GM18909 (cell line): ENCODE results near the gene DISP3.

Source experiments
- ATAC-seq: cut with Tn5 transposase; IDR thresholded peaks from one replicate; pipeline ENCODE4 v1.9.1; 2021; ENCODE audit warnings: mild to moderate bottlenecking; ENCODE audit not compliant: unreplicated experiment, poor library complexity

Gene DISP3, protein sequence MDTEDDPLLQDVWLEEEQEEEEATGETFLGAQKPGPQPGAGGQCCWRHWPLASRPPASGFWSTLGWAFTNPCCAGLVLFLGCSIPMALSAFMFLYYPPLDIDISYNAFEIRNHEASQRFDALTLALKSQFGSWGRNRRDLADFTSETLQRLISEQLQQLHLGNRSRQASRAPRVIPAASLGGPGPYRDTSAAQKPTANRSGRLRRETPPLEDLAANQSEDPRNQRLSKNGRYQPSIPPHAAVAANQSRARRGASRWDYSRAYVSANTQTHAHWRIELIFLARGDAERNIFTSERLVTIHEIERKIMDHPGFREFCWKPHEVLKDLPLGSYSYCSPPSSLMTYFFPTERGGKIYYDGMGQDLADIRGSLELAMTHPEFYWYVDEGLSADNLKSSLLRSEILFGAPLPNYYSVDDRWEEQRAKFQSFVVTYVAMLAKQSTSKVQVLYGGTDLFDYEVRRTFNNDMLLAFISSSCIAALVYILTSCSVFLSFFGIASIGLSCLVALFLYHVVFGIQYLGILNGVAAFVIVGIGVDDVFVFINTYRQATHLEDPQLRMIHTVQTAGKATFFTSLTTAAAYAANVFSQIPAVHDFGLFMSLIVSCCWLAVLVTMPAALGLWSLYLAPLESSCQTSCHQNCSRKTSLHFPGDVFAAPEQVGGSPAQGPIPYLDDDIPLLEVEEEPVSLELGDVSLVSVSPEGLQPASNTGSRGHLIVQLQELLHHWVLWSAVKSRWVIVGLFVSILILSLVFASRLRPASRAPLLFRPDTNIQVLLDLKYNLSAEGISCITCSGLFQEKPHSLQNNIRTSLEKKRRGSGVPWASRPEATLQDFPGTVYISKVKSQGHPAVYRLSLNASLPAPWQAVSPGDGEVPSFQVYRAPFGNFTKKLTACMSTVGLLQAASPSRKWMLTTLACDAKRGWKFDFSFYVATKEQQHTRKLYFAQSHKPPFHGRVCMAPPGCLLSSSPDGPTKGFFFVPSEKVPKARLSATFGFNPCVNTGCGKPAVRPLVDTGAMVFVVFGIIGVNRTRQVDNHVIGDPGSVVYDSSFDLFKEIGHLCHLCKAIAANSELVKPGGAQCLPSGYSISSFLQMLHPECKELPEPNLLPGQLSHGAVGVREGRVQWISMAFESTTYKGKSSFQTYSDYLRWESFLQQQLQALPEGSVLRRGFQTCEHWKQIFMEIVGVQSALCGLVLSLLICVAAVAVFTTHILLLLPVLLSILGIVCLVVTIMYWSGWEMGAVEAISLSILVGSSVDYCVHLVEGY (N-terminal part only)

DNA sequence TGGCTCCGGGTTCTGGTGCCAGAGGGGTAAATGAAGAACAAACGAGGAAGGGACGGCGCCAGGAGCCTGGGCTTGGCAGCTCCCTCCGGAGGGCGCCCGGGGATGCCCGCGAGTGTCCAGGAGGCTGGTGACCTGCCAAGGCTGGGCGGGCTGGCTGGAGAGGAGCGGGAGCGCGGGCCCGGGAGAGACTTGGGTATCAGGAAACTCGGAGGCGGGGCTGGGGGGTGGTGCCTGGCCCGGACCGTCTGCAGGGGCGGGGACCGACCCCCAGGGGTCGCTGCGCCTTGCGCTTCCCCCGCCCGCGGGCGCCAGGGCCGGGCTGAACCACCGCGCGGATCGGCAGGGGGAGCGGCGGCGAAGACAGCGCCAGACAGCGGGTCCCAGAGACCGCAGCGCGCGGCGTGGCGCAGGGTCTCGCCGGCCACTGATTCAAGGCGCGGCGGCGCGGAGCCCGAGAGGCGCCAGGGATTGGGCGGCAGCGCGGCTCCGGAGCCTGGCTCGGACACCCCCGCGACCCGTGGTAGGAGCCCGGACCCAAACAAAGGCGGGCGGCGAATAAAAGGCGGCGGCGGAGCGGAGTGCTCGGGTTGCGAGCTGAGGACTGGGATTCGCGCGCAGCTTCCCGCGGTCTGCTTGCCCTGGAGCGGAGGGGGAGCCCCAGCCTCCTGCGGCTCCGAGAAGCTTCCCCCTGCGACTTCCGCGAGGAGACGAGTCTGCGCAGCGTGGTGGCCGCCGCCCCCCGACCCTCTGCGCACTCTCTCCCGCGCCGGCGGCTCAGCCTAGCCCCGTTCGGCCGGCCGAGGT lies at the start of gene DISP3:
DISP3 (plus strand) TSS at position 585 of the 804 bp plus-strand sequence. CDS start 21,838 bp downstream, outside the sequence.
- ATAC-seq = peak; percentile 71

DNA sequence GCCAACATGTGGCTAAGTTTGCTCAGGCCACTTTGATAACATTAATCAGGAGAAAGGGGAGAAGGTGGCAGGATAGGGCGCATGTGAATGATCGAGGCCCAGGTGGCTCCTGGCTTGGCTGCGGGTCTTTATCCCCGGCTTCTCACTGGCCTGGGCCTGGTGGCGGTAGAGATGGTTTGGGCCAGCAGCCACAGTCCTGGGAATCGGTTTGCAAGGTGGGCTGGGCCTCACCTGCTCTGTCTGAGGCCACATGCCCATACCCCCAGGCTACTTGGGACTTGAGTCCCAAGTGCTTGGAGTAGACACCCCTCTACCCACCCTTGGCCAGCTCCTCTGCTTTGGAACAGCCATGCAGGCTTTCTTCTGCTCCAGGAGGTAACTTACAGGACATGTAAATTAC lies 49.7 kb upstream of the DISP3 start:
- no peak for ATAC-seq

DNA sequence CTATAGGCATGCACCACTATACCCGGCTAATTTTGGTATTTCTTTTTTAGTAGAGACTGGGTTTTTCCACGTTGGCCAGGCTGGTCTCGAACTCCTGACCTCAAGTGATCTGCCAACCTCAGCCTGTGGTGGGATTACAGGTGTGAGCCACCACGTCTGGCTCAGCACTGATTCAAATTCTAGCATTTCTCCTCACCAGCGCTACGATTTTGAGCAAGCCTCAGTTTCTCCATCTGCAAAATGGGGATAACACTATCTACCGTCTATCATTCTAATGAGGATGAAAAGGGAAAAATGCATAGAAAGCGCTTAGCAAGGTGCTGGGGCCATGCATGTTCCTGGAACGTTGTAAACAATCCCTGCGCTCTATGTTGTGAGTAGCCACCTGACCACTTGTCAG lies 49.0 kb upstream of the DISP3 start:
- ATAC-seq = no peak

DNA sequence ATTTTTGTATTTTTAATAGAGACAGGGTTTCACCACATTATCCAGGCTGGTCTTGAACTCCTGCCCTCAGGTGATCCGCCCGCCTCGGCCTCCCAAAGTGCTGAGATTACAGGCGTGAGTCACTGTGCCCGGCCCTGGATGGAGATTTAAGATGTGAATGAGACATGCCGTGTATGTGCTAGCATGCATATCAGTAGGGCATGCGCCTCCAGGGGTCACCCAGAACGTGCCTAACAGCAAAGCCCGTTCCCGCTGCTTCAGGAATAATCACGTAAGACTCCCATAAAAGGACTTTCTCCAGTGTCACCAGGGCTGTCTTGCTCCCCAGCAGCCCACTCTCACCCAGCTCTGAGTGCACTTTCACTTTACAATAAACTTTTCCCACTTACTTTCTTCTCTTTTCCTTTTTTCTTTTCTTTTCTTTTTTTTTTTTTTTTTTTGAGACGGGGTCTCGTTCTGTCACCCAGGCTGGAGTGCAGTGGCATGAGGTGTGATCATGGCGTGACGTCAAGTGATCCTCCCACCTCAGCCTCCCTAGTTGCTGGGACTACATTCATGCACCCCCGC lies 46.9 kb upstream of the DISP3 start:
- ATAC-seq = no peak

DNA sequence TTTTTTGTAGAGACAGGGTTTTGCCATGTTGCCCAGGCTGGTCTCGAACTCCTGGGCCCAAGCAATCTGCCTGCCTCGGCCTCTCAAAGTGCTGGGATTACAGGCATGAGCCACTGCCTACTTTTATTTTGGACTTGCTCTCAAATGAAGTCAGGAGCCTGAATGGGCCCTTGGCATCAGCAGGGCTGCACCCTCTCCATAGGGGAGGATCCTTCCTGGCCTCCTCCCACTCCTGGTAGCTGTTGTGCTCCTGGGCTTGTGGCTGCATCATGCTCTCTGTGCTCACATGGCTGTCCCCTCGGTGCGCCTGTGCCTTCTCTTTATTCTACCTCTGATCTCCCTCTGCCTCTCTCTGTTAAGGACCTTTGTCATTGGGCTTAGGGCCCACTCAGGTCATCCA lies 46.4 kb upstream of the DISP3 start:
- ATAC-seq = no peak

DNA sequence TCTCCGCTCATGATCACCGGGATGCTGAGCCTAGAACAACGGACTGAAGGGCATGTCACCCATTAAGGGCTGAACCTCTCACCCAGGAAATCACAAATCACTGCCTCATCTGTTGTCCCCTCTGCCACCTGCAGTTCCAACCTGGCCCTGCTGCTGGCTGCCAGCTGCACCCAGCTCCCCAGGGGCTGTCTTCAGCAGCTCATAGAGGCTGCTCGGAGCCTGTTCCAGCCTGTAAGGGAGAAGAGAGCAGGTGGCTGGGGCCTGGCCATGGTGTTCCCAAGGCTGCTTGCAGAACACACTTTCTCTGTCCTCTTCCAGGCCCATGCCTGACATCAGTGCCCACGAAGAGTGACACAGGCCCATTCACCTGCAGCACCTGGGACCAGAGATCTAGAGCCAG lies 44.5 kb upstream of the DISP3 start:
- ATAC-seq = no peak

DNA sequence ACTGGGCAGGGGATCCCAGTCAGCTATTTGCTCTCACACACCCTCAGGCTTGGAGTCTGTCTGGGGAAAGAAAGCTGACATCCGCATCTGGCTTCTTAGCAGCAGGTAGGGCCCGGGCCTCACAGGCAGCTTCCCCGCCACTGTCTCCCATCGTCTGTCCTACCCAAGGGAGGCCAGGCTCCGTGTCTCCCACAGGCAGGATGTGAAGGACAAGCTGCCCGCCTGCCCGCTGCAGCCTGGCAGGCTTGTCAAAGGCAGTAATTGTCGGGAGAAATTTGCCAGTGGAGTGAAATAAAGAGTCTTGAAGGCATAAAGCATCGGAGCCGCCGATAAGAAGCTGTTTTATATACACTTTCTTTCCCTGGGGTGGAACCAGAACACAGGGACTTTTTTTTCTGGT lies 44.0 kb upstream of the DISP3 start:
- ATAC-seq = no peak

DNA sequence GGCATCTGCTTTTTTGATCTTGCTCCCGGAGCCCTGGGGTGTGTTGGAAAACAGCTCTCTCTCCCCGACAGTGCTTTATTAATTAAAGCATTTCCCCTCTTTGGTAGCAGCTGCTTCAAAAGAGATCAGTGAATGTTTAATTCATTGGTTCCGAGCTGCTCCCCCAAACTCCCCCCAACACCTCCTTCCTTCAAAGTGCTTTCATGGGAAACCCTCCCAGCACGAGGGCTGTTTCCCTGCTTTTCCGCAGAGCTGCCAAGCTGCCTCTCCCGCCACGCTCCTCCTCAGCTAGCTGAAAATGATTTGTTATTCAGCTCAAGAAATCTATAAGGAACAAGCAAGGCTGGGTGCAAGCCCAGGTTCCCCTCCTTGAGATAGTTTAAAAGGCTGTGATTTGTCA lies 40.0 kb upstream of the DISP3 start:
- no peak for ATAC-seq

DNA sequence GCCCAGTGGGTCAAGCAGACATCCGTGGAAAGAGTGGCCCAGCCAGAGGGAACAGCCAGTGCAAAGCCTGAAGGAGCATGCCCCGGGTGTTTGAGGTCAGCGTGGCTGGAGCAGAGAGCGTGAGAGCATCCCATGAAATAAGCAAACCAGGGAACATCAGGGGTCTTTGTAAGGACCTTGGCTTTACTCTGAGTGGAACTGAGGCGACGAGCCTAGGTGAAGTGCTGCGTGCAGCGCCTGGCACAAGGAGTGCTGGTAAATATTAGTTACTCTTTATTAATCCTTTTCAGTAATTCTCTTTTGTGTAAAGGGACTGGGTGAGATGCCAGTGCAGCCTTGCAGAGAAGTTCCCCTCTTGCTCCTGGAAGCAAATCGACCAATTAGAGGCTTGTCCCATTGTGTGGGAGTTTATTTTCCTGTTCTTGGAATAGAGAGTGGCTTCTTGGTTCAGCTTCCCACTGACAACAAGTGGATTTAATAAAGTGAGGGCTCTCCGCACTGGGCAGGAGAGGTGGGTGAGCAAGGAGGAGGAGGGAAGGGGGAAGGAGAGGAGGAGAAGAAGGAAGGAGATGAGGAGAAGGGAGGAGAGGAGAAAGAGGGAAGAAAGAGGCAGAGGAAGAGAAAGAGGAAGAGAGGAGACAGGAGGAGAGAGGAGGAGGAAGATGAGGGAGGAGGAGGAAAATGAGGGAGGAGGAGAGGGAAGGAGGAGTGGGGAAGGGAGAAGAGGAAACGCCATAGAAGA lies 37.6 kb upstream of the DISP3 start:
- no peak for ATAC-seq

DNA sequence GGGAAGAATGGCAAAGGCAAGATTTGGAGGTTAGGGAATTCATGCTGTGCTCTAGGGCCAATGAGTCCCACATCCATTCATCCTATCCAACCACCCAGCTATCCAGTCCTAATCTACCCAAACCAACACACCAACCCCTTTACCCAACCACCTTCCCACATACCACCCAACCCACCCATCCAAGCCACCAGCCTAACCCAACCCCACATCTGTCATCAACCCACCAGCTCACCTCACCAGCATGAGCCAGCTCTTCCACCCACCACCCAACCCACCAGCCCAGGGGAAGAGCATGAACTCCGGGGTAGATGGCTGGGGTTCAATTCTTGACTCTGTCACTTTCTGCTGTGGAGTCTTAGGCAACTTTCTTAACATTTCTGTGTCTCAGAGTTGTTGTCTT lies 35.9 kb upstream of the DISP3 start:
- ATAC-seq = no peak

DNA sequence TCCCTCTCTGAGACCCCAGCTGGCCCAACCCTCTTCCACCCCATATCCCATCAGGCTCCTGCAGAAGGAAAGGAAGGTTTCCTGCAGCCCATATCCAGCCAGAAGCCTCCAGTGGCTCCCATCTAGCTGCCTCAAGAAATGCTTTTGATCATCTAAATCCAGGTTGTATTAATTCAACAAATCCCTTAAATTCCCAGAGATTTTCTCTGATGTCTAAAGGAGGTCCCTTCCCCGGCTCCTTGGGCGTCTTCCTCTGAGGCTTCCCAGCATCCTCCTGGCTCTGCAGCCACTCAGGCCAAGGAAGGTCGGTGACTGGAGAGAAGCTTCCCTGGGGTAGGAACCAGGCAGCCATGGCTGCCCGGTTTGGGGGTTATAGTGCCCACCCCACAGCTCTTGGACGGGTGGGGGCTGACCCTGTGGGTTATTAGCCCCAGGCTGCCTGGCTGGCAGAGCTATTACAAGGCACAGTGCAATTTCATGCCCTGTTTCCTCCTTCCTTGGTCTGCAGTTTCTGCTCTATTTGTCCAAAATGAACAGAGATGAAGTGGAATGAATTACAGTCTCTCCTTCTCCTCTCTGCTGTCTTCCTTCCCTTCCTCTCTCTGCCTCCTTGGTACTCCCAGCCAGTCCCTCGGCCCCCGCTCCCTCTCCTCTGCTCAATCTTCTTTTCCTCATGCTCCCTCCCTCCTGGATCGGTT lies 34.8 kb upstream of the DISP3 start:
- no peak for ATAC-seq

DNA sequence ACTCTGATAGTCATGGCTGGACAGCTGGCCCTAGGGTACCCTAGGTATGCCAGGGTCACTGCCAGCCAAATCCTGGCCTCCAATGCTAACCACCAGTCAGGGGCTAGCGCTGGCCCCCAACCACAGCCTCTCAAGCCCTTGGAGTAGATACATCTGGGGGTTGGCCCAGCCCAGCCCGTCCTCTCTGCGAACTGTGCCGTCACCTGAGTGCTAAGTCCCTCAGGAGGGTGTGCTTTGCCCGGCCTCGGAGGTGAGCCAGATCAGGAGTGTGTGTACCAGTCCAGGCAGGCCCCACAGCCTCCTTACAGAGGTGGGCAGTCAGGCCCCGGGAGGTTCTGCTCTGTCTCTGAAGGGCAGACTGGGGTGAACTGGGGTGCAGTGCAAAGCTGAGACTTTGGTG lies 34.0 kb upstream of the DISP3 start:
- no peak for ATAC-seq

DNA sequence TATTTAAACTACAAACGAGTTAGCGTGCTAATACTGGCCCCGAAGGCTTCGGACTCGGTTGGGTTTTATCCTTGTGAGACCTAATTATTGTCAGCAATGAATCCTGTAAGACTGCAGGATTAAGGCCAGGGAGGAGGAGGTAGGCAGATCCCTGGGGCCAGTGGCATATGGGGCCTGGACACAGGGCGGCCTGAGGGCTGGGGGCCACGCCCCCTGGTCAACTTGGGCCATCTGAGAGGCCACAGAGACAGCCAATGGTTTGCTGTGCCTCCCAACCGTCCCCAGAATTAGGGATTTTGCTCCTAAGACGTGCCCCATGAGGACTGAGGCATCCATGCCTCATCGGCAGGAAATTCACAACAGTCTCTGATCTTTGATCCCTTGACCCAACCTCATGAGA lies 31.1 kb upstream of the DISP3 start:
- no peak for ATAC-seq

DNA sequence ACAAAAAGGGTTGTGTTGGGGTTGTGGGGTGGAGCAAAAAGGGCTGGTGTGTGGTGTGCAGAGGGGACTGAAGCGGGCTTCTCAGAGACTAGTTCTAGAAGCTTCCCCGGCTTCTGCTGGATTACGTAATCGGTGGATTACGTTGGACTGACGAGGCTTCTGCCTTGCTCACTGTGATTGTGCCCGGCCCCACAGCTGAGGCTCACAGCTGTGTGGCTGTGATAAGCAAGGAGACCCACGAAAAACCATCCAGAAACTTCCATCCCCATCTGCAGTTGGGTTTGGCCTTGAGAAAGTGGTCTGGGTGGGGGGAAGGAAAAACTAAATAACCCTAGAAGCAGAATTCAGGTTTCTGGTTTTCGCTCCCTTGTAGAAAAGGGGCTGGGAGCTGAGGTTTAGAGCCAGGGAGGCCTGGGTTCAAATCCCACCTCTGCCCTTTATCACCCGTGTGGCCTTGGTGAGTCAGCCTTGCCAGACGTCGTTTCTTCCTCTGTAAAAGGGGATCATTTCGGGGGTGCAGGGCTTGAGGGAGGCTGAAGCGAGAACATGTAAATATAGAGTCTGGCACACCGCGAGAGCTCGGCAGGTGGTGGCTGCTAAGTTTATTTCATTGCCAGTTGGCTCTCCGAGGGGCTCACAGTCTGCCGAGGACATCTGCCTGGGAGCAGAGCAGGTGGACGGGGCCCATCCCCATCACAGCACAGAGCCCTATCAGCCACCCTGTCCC lies 30.4 kb upstream of the DISP3 start:
- ATAC-seq = no peak

DNA sequence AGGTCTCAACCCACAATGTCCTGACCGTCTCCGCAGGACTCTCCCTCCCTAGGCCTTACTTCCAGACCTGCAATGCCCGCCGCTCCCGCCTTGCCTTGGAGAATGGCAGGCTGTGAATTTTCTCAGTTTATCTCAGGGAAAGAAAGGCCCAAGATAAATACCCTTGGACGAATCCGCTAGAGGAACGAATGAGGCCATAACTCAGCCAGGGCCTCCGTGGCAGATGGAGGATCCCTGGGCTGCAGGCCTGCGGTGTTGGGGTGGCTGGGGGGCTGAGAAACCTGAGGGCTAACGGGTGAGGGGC lies 29.9 kb upstream of the DISP3 start:
- no peak for ATAC-seq

DNA sequence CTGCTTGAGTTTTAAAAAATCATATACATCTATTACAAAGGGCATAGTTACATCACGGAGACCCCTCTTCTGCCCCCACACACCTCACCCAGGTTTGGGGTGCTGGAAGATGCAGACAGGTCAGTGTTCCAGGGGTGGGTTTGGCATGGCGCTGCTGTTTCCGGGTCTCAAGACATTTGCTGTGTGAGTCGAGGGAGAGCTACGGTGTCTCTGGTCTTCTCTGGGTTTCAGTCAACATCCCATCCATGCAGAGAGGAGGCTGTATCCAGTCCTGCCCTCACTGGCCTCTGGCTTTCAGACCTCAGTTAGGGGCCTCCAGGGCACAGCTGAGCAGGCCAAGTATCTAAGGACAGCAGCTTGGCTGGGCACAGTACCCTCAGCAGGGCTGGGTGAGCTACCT lies 28.6 kb upstream of the DISP3 start:
- no peak for ATAC-seq

DNA sequence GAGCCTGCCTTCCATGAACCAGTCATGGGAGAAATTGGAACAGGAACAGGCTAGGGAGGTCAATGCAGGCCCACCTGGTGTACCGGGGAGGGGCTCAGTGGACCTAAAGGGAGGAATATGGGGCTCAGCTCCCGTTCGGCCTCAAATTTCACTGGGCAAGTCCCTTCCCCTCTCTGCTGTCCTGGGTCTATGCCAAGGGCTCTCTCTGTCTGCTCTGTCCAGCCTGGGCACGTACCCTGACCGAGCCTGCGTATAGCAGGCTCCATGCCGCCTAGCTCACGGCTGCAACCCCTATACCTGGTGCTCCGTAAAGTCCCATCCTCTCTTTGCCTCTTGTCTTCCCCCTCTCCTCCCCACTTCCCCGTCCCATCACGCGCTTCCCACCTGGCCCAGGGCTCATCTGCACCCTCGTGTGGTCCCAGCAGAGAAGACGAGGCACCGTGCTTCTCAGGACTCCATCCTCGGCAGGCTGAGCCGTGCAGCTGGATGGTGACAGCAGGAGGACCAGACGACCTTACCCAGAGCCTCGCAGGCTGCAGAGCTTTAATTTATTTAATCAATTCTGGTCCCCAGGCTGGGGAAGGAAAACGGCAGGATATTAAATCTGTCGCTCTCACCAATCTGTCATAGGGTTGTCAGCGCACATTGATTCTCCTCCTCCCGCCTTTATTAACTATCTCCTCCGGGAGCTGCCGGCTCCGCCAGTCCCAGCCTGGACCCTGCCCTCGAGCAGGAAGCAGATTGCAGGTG lies 25.0 kb upstream of the DISP3 start:
- no peak for ATAC-seq
